WTC11 (cell line): ENCODE data around the gene TMEM63C. TPM values are rescaled to one million over a fixed set of nuclear protein-coding genes. Genes with fewer than 3 reads are reported as not detected.

Source experiments
- ATAC-seq: fragments of 200-7000 bp; cut with Tn5 transposase; 2 replicates; pipeline ENCODE4 v1.10.0; 2021; ENCODE audit warnings: mild to moderate bottlenecking, moderate library complexity
- CTCF ChIA-PET: fragments of 300-600 bp; sonication (Branson Sonifier 250); formaldehyde crosslinking; loops from one replicate; lab custom pipeline; 2021; ENCODE audit warnings: antibody characterized with exemption; lab: Charles Lee
- POLR2A ChIA-PET: fragments of 350-600 bp; sonication (Branson Sonifier 250); formaldehyde crosslinking; loops from one replicate; lab custom pipeline; 2021; ENCODE audit warnings: antibody characterized with exemption; lab: Charles Lee
- DNase-seq: peaks from one replicate; pipeline ENCODE4 v3.0.0; 2021; ENCODE audit warnings: low spot score
- H3K27ac Mint-ChIP-seq: 2 replicates; pipeline ENCODE4 v1.8.0; 2021; ENCODE audit warnings: mixed read lengths
- H3K27me3 Mint-ChIP-seq: 2 replicates; pipeline ENCODE4 v1.8.0; 2021; ENCODE audit warnings: low read depth, mild to moderate bottlenecking, moderate library complexity, mixed read lengths
- H3K36me3 Mint-ChIP-seq: 2 replicates; pipeline ENCODE4 v1.8.0; 2021; ENCODE audit warnings: mixed read lengths
- H3K4me1 Mint-ChIP-seq: 2 replicates; pipeline ENCODE4 v1.8.0; 2022; ENCODE audit warnings: mixed read lengths
- H3K4me3 Mint-ChIP-seq: 2 replicates; pipeline ENCODE4 v1.8.0; 2021; ENCODE audit warnings: mild to moderate bottlenecking, moderate library complexity, mixed read lengths
- H3K9me3 Mint-ChIP-seq: 2 replicates; pipeline ENCODE4 v1.8.0; 2021; ENCODE audit warnings: mixed read lengths
- ATF1 ChIP-seq: sonication (generic); formaldehyde crosslinking; IDR thresholded peaks from 2 replicates; pipeline ENCODE4 v1.8.1; 2023; ENCODE audit warnings: mild to moderate bottlenecking, moderate library complexity, missing genetic modification reagents
- ELF4 ChIP-seq: sonication (generic); formaldehyde crosslinking; IDR thresholded peaks from 2 replicates; pipeline ENCODE4 v1.8.1; 2022; ENCODE audit warnings: low read depth, mild to moderate bottlenecking, moderate library complexity, missing genetic modification reagents
- EMX1 ChIP-seq: fragments of 250-450 bp; sonication (Bioruptor Pico); IDR thresholded peaks from 2 replicates; pipeline ENCODE4 v1.8.0; 2021; ENCODE audit warnings: mild to moderate bottlenecking
- ETV6 ChIP-seq: sonication (generic); formaldehyde crosslinking; IDR thresholded peaks from 2 replicates; pipeline ENCODE4 v1.8.1; 2022; ENCODE audit warnings: mild to moderate bottlenecking, missing genetic modification reagents
- GRHL2 ChIP-seq: fragments of 250-450 bp; sonication (Bioruptor Pico); IDR thresholded peaks from 2 replicates; pipeline ENCODE4 v1.8.0; 2022; ENCODE audit warnings: mild to moderate bottlenecking, moderate library complexity; ENCODE audit not compliant: insufficient replicate concordance, severe bottlenecking
- JUN ChIP-seq: sonication (generic); formaldehyde crosslinking; IDR thresholded peaks from 2 replicates; pipeline ENCODE4 v1.8.0; 2023; ENCODE audit warnings: mild to moderate bottlenecking, missing genetic modification reagents
- NFE2L1 ChIP-seq: sonication (generic); formaldehyde crosslinking; IDR thresholded peaks from 2 replicates; pipeline ENCODE4 v1.8.1; 2023; ENCODE audit warnings: missing genetic modification reagents
- OVOL2 ChIP-seq: fragments of 250-450 bp; sonication (Bioruptor Pico); IDR thresholded peaks from 2 replicates; pipeline ENCODE4 v1.9.0; 2021; ENCODE audit warnings: mild to moderate bottlenecking, borderline replicate concordance
- PRRX2 ChIP-seq: fragments of 250-450 bp; sonication (Bioruptor Pico); IDR thresholded peaks from 2 replicates; pipeline ENCODE4 v1.8.0; 2021; ENCODE audit warnings: mild to moderate bottlenecking
- SMAD4 ChIP-seq: sonication (generic); formaldehyde crosslinking; IDR thresholded peaks from 2 replicates; pipeline ENCODE4 v1.8.0; 2022; ENCODE audit warnings: mild to moderate bottlenecking, missing genetic modification reagents
- TEAD4 ChIP-seq: sonication (generic); formaldehyde crosslinking; IDR thresholded peaks from 2 replicates; pipeline ENCODE4 v1.8.0; 2022; ENCODE audit warnings: mild to moderate bottlenecking, missing genetic modification reagents
- TP53 ChIP-seq: sonication (generic); formaldehyde crosslinking; IDR thresholded peaks from 2 replicates; pipeline ENCODE4 v1.8.1; 2023; ENCODE audit warnings: mild to moderate bottlenecking, missing genetic modification reagents
- ZNF396 ChIP-seq: fragments of 250-450 bp; sonication (Bioruptor Pico); IDR thresholded peaks from 2 replicates; pipeline ENCODE4 v1.8.0; 2021; ENCODE audit warnings: mild to moderate bottlenecking, moderate library complexity, borderline replicate concordance
- total RNA-seq: library from RNA; stranded (reverse); gene quantifications from 3 replicates; pipeline ENCODE4 v1.2.3, GENCODE V29; 2021
- TF ChIP-seq, protein P1 (sequence below): sonication (generic); formaldehyde crosslinking; IDR thresholded peaks from 2 replicates; pipeline ENCODE4 v1.8.0; 2022; ENCODE audit warnings: missing genetic modification reagents
- TF ChIP-seq, protein P2 (sequence below): sonication (generic); formaldehyde crosslinking; IDR thresholded peaks from 2 replicates; pipeline ENCODE4 v1.8.1; 2023; ENCODE audit warnings: mild to moderate bottlenecking, missing genetic modification reagents
- TF ChIP-seq, protein P3 (sequence below): fragments of 250-450 bp; sonication (Bioruptor Pico); IDR thresholded peaks from 2 replicates; pipeline ENCODE4 v1.8.0; 2021; ENCODE audit warnings: mild to moderate bottlenecking
- TF ChIP-seq, protein P4 (sequence below): fragments of 250-450 bp; sonication (Bioruptor Pico); IDR thresholded peaks from 2 replicates; pipeline ENCODE4 v1.9.0; 2021; ENCODE audit warnings: mild to moderate bottlenecking
- TF ChIP-seq, protein P5 (sequence below): sonication (generic); formaldehyde crosslinking; IDR thresholded peaks from 2 replicates; pipeline ENCODE4 v1.8.1; 2022; ENCODE audit warnings: low read depth, mild to moderate bottlenecking, moderate library complexity, missing genetic modification reagents, borderline replicate concordance
- TF ChIP-seq, protein P6 (sequence below): sonication (generic); formaldehyde crosslinking; IDR thresholded peaks from 2 replicates; pipeline ENCODE4 v1.8.0; 2022; ENCODE audit warnings: mild to moderate bottlenecking, missing genetic modification reagents
- TF ChIP-seq, protein P7 (sequence below): sonication (generic); formaldehyde crosslinking; IDR thresholded peaks from 2 replicates; pipeline ENCODE4 v1.8.0; 2023; ENCODE audit warnings: missing genetic modification reagents, mild to moderate bottlenecking, borderline replicate concordance

The TMEM63C gene
- total RNA-seq, 1 experiment from 2014 or later, result 8.8 TPM

DNA sequence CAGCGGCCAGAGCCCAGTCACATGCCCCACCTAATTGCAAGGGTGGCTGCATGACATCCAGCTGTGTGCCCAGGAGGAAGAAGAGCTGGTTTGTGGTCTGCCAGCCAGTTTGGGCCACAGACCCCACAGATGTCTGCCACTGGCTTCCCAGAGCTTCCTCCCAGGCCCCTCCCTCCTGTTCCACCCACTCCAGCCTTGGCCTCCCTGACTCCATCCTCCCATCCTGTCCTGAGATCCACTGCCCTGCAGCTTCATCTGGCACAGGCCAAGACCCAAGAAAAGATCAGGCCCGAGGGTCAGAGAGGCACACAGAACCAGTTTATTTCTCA is 83.6 kb downstream of the TMEM63C start:
- H3K27ac Mint-ChIP-seq, result no peak overlapping the region
- ChIA-PET CTCF (interaction anchor here (0.6 to 1.8 kb wide), 4 partner anchors 14 to 173 kb away, joined by 3 to 6 read pairs (median 4); no protein-coding TSS in a partner anchor), POLR2A (no interaction called here)
- no peaks in the 10 kb centered on the region for H3K36me3 Mint-ChIP-seq
- DNase-seq (no peak), ATAC-seq (no peak)
- no peak overlapping the region for H3K4me3 Mint-ChIP-seq
- H3K4me1 Mint-ChIP-seq, result peaks cover 3% of the 10 kb centered on the region; the same call in 1 of the 2 replicates
- no peak for TF ChIP-seq TP53 (CRISPR knock-in tag)
- no peak for TF ChIP-seq EMX1 (CRISPR knock-in tag)
- no peak for TF ChIP-seq ETV6 (CRISPR knock-in tag)
- TF ChIP-seq, protein P1, sequence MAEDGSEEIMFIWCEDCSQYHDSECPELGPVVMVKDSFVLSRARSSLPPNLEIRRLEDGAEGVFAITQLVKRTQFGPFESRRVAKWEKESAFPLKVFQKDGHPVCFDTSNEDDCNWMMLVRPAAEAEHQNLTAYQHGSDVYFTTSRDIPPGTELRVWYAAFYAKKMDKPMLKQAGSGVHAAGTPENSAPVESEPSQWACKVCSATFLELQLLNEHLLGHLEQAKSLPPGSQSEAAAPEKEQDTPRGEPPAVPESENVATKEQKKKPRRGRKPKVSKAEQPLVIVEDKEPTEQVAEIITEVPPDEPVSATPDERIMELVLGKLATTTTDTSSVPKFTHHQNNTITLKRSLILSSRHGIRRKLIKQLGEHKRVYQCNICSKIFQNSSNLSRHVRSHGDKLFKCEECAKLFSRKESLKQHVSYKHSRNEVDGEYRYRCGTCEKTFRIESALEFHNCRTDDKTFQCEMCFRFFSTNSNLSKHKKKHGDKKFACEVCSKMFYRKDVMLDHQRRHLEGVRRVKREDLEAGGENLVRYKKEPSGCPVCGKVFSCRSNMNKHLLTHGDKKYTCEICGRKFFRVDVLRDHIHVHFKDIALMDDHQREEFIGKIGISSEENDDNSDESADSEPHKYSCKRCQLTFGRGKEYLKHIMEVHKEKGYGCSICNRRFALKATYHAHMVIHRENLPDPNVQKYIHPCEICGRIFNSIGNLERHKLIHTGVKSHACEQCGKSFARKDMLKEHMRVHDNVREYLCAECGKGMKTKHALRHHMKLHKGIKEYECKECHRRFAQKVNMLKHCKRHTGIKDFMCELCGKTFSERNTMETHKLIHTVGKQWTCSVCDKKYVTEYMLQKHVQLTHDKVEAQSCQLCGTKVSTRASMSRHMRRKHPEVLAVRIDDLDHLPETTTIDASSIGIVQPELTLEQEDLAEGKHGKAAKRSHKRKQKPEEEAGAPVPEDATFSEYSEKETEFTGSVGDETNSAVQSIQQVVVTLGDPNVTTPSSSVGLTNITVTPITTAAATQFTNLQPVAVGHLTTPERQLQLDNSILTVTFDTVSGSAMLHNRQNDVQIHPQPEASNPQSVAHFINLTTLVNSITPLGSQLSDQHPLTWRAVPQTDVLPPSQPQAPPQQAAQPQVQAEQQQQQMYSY (CRISPR knock-in tag), result no peak
- TF ChIP-seq GRHL2 (CRISPR knock-in tag), result no peak
- TF ChIP-seq ELF4 (CRISPR knock-in tag), result no peak
- TF ChIP-seq TEAD4 (CRISPR knock-in tag), result no peak
- TF ChIP-seq, protein P2, sequence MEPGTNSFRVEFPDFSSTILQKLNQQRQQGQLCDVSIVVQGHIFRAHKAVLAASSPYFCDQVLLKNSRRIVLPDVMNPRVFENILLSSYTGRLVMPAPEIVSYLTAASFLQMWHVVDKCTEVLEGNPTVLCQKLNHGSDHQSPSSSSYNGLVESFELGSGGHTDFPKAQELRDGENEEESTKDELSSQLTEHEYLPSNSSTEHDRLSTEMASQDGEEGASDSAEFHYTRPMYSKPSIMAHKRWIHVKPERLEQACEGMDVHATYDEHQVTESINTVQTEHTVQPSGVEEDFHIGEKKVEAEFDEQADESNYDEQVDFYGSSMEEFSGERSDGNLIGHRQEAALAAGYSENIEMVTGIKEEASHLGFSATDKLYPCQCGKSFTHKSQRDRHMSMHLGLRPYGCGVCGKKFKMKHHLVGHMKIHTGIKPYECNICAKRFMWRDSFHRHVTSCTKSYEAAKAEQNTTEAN (CRISPR knock-in tag), result no peak
- no peak for TF ChIP-seq ATF1 (CRISPR knock-in tag)
- no peak for TF ChIP-seq NFE2L1 (CRISPR knock-in tag)
- peaks cover 25% of the 10 kb centered on the region for H3K27me3 Mint-ChIP-seq
- H3K9me3 Mint-ChIP-seq, result peaks cover 5% of the 10 kb centered on the region

DNA sequence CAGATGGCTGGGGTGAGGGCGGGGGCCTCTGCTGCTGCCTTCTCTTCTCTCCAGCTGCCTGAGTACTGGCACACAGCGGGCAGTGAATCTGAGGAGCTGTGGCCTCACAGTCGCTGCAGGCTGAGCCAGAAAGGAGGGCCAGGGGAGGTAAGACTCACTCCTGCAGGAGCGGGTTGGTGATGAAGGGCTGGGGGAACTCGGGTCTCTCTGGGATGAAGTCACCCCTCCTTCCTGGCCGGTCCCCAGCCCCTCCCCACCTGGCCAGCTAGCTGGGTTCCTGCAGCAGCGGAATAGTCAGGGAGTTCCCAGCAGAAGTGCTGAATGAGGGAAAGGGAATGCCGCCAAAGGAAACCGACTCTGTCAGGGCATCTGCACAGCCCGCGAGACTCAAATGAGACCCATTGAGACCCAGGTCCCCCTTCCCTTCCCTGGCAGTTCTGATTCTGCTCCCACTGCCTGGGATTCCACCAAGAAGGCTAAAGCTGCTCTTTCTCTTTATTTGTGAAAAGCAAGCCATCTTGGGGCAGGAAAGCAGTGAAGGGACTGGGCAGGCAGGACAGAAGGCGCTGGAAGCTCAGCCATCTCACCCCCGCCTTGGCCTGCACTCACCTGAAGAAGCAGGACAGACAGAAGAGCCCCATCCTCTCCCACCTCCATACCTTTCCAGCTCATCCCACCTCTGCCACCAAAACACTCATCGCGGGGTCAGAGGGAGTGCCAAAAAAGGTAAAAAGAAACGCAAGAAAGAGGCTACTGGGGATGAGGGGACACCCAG is 84.2 kb downstream of the TMEM63C start:
- Mint-ChIP-seq H3K4me1 (peaks cover 5% of the 10 kb centered on the region; the same call in 1 of the 2 replicates), H3K36me3 (no peaks in the 10 kb centered on the region), H3K9me3 (peaks cover 5% of the 10 kb centered on the region), H3K27me3 (peaks cover 31% of the 10 kb centered on the region), H3K27ac (no peak overlapping the region), H3K4me3 (no peak overlapping the region)
- ChIA-PET POLR2A (no interaction called here), CTCF (interaction anchor here (0.6 to 1.8 kb wide), 4 partner anchors 13 to 114 kb away, joined by 3 to 6 read pairs (median 4); no protein-coding TSS in a partner anchor)
- ATAC-seq, result no peak; the same call in 1 of the 2 replicates
- DNase-seq, result no peak
- TF ChIP-seq OVOL2 (CRISPR knock-in tag) (no peak), ZNF396 (CRISPR knock-in tag) (no peak), SMAD4 (no peak), JUN (no peak), PRRX2 (CRISPR knock-in tag) (no peak)
- TF ChIP-seq, protein P3, sequence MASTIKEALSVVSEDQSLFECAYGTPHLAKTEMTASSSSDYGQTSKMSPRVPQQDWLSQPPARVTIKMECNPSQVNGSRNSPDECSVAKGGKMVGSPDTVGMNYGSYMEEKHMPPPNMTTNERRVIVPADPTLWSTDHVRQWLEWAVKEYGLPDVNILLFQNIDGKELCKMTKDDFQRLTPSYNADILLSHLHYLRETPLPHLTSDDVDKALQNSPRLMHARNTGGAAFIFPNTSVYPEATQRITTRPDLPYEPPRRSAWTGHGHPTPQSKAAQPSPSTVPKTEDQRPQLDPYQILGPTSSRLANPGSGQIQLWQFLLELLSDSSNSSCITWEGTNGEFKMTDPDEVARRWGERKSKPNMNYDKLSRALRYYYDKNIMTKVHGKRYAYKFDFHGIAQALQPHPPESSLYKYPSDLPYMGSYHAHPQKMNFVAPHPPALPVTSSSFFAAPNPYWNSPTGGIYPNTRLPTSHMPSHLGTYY (CRISPR knock-in tag), result no peak
- TF ChIP-seq, protein P4, sequence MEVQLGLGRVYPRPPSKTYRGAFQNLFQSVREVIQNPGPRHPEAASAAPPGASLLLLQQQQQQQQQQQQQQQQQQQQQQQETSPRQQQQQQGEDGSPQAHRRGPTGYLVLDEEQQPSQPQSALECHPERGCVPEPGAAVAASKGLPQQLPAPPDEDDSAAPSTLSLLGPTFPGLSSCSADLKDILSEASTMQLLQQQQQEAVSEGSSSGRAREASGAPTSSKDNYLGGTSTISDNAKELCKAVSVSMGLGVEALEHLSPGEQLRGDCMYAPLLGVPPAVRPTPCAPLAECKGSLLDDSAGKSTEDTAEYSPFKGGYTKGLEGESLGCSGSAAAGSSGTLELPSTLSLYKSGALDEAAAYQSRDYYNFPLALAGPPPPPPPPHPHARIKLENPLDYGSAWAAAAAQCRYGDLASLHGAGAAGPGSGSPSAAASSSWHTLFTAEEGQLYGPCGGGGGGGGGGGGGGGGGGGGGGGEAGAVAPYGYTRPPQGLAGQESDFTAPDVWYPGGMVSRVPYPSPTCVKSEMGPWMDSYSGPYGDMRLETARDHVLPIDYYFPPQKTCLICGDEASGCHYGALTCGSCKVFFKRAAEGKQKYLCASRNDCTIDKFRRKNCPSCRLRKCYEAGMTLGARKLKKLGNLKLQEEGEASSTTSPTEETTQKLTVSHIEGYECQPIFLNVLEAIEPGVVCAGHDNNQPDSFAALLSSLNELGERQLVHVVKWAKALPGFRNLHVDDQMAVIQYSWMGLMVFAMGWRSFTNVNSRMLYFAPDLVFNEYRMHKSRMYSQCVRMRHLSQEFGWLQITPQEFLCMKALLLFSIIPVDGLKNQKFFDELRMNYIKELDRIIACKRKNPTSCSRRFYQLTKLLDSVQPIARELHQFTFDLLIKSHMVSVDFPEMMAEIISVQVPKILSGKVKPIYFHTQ (CRISPR knock-in tag), result no peak
- TF ChIP-seq, protein P5, sequence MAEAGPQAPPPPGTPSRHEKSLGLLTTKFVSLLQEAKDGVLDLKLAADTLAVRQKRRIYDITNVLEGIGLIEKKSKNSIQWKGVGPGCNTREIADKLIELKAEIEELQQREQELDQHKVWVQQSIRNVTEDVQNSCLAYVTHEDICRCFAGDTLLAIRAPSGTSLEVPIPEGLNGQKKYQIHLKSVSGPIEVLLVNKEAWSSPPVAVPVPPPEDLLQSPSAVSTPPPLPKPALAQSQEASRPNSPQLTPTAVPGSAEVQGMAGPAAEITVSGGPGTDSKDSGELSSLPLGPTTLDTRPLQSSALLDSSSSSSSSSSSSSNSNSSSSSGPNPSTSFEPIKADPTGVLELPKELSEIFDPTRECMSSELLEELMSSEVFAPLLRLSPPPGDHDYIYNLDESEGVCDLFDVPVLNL (CRISPR knock-in tag), result no peak
- TF ChIP-seq, protein P6, sequence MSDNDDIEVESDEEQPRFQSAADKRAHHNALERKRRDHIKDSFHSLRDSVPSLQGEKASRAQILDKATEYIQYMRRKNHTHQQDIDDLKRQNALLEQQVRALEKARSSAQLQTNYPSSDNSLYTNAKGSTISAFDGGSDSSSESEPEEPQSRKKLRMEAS (CRISPR knock-in tag), result no peak
- TF ChIP-seq, protein P7, sequence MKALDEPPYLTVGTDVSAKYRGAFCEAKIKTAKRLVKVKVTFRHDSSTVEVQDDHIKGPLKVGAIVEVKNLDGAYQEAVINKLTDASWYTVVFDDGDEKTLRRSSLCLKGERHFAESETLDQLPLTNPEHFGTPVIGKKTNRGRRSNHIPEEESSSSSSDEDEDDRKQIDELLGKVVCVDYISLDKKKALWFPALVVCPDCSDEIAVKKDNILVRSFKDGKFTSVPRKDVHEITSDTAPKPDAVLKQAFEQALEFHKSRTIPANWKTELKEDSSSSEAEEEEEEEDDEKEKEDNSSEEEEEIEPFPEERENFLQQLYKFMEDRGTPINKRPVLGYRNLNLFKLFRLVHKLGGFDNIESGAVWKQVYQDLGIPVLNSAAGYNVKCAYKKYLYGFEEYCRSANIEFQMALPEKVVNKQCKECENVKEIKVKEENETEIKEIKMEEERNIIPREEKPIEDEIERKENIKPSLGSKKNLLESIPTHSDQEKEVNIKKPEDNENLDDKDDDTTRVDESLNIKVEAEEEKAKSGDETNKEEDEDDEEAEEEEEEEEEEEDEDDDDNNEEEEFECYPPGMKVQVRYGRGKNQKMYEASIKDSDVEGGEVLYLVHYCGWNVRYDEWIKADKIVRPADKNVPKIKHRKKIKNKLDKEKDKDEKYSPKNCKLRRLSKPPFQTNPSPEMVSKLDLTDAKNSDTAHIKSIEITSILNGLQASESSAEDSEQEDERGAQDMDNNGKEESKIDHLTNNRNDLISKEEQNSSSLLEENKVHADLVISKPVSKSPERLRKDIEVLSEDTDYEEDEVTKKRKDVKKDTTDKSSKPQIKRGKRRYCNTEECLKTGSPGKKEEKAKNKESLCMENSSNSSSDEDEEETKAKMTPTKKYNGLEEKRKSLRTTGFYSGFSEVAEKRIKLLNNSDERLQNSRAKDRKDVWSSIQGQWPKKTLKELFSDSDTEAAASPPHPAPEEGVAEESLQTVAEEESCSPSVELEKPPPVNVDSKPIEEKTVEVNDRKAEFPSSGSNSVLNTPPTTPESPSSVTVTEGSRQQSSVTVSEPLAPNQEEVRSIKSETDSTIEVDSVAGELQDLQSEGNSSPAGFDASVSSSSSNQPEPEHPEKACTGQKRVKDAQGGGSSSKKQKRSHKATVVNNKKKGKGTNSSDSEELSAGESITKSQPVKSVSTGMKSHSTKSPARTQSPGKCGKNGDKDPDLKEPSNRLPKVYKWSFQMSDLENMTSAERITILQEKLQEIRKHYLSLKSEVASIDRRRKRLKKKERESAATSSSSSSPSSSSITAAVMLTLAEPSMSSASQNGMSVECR, result no peak
